Stomach (tissue), 9 donors: ENCODE results near the gene GLS. TPM values are rescaled to one million over a fixed set of nuclear protein-coding genes. Genes with fewer than 3 reads are reported as not detected.
A peak's percentile ranks its signal among the peaks of the same experiment; 100 is the strongest.

Experiments
- DNase-seq, 2 donors: peaks; one replicate each; pipeline versions ENCODE4 v3.0.0 to v3.0.0-alpha.2; 2013 to 2019
- H3K27ac ChIP-seq, 5 donors: fragments of 200-600 bp in 4 of 5; sonication (generic) in 4 of 5; one replicate each; pipeline ENCODE4 v1.5.1; 2013 to 2019; ENCODE audit warnings: mild to moderate bottlenecking in 1 of 5, moderate library complexity in 1 of 5
- H3K27me3 ChIP-seq, 3 donors: fragments of 200-600 bp; sonication (generic); one replicate each; pipeline ENCODE4 v1.5.1; 2017 to 2019; ENCODE audit warnings: mixed run types in 1 of 3
- H3K36me3 ChIP-seq, 4 donors: fragments of 200-600 bp; sonication (generic); 1 replicate in 3 of 4; 2 replicates in 1 of 4; pipeline ENCODE4 v1.5.1; 2016 to 2019
- H3K4me1 ChIP-seq, 4 donors: fragments of 200-600 bp; sonication (generic); one replicate each; pipeline ENCODE4 v1.5.1; 2016 to 2019
- H3K4me3 ChIP-seq, 4 donors: fragments of 200-600 bp; sonication (generic) in 3 of 4; one replicate each; pipeline ENCODE4 v1.5.1; 2016 to 2019; ENCODE audit warnings: mild to moderate bottlenecking in 1 of 4
- H3K9me3 ChIP-seq, 4 donors: fragments of 200-600 bp; sonication (generic); one replicate each; pipeline ENCODE4 v1.5.1; 2016 to 2019
- EP300 ChIP-seq: sonication (generic); formaldehyde crosslinking; IDR thresholded peaks from one replicate; pipeline ENCODE4 v1.6.1; 2017; ENCODE audit warnings: antibody characterized with exemption
- POLR2A ChIP-seq, 4 donors: fragments of 450-650 bp; IDR thresholded peaks; one replicate each; pipeline ENCODE4 v1.6.1; 2016; ENCODE audit warnings: antibody characterized with exemption in 4 of 4, control low read depth in 2 of 4, mild to moderate bottlenecking in 1 of 4, moderate library complexity in 1 of 4
- POLR2AphosphoS5 ChIP-seq, 3 donors: sonication (generic); formaldehyde crosslinking; IDR thresholded peaks; one replicate each; pipeline ENCODE4 v1.6.1; 2016; ENCODE audit warnings: antibody characterized with exemption in 3 of 3
- WGBS, 5 donors: extraction: QIAGEN DNeasy Blood & Tissue Kit in 3 of 5; methylation state at CpG; one replicate each; pipeline versions ENCODE4 v1.1.5 to v1.1.7; 2013 to 2018; 5-methylcytosine and 5-hydroxymethylcytosine counted together
- intact Hi-C: fragments of 100-400 bp; cut with DNase I; formaldehyde crosslinking; loops from one replicate; pipeline ENCODE4 v1.15.1; 2023; ENCODE audit warnings: low total_unique reads
- polyA plus RNA-seq, 3 donors: library from polyadenylated mRNA; stranded (reverse); fragments of 200-250 nt; gene quantifications; one replicate each; pipeline ENCODE4 v1.2.3, GENCODE V29; 2013
- total RNA-seq, 5 donors: library from RNA; depleted of rRNA; stranded (reverse); fragments of >200 nt; gene quantifications; one replicate each; pipeline versions ENCODE4 v1.1.0 to v1.2.3, GENCODE V29; 2014 to 2016
- TF ChIP-seq, protein P1 (sequence below), 7 experiments: fragments of 450-650 bp in 4 of 7; fragments of 200-600 bp in 3 of 7; sonication (generic) in 3 of 7; IDR thresholded peaks; one replicate each; pipeline ENCODE4 v1.5.1; 2016 to 2019; ENCODE audit warnings: antibody characterized with exemption in 7 of 7, control low read depth in 2 of 7, mild to moderate bottlenecking in 1 of 7
- donor health status: healthy with polysubstance abuse.
- donor health status: Bipolar disorder and iron deficiency.
- donor health status: healthy.

Gene GLS
- total and polyA plus RNA-seq, 8 donors, result 9.6 to 353 (median 109) TPM

- WGBS, 5 donors, result 89 to 95% (median 93%) methylated on average over 5 of the region's 5 CpGs
- DNase-seq, result no peak
- intact Hi-C loops, result no loop called here
- Histone ChIP-seq H3K4me3 (no peak overlapping the region), H3K27ac (no peak overlapping the region), H3K27me3 (no peaks in the 10 kb centered on the region), H3K9me3 (no peaks in the 10 kb centered on the region), H3K4me1 (peaks cover 4 to 17% (median 9%) of the 10 kb centered on the region in 4 donors), H3K36me3 (peaks cover 78 to 100% (median 100%) of the 10 kb centered on the region in 4 donors)
- TF ChIP-seq EP300 (no peak), POLR2A (IDR thresholded peaks at IDR 0.05) (no peak), POLR2AphosphoS5 (IDR thresholded peaks at IDR 0.05) (no peak)
- TF ChIP-seq, protein P1, sequence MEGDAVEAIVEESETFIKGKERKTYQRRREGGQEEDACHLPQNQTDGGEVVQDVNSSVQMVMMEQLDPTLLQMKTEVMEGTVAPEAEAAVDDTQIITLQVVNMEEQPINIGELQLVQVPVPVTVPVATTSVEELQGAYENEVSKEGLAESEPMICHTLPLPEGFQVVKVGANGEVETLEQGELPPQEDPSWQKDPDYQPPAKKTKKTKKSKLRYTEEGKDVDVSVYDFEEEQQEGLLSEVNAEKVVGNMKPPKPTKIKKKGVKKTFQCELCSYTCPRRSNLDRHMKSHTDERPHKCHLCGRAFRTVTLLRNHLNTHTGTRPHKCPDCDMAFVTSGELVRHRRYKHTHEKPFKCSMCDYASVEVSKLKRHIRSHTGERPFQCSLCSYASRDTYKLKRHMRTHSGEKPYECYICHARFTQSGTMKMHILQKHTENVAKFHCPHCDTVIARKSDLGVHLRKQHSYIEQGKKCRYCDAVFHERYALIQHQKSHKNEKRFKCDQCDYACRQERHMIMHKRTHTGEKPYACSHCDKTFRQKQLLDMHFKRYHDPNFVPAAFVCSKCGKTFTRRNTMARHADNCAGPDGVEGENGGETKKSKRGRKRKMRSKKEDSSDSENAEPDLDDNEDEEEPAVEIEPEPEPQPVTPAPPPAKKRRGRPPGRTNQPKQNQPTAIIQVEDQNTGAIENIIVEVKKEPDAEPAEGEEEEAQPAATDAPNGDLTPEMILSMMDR (IDR thresholded peaks at IDR 0.05), result no peak
Measured at GRCh38 chr2:190977505-190977904, 96.9 kb downstream of the GLS start.

DNA sequence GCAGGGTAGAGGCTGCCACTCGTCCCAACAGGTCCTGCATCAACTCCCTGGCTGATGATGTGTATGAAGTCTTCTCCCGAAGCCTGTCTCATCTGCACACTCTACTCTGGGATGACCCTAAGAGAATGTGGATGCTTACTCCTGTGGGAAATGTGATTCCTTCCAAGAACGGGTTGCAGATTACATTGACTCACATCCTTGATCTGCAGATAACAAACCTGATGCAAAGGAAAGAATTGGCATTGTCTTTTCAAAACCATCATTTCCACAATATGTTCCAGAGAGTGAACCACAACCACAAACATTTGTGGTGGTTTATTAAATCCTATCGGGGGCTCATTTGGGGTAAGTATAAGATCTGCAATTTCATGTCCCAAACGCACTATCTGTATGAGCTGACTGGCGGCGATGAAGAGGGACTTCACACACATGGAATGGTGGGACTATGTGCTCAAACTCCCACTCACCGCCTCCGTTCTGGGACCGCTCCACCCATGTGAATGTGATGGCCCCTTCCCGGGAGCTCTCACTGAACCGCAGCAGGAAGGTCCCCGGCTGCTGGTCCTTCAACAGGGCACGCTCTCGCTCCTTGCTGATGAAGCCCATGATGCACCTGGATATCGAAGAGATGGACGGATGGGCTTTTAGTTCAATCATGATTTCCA lies 97.9 kb downstream of the GLS start:
- DNase-seq, result no peak
- intact Hi-C loops, result no loop called here
- Histone ChIP-seq H3K27me3 (no peaks in the 10 kb centered on the region), H3K36me3 (peaks cover 78 to 100% (median 100%) of the 10 kb centered on the region in 4 donors), H3K4me1 (peaks cover 4 to 17% (median 9%) of the 10 kb centered on the region in 4 donors), H3K9me3 (no peaks in the 10 kb centered on the region), H3K27ac (no peak overlapping the region), H3K4me3 (no peak overlapping the region)
- TF ChIP-seq POLR2A (IDR thresholded peaks at IDR 0.05) (no peak), POLR2AphosphoS5 (IDR thresholded peaks at IDR 0.05) (no peak), EP300 (no peak)
- TF ChIP-seq, protein P1 (IDR thresholded peaks at IDR 0.05), result no peak
- 93 to 95% (median 94%) methylated on average over 15 to 17 of the region's 17 CpGs for WGBS, 5 donors

DNA sequence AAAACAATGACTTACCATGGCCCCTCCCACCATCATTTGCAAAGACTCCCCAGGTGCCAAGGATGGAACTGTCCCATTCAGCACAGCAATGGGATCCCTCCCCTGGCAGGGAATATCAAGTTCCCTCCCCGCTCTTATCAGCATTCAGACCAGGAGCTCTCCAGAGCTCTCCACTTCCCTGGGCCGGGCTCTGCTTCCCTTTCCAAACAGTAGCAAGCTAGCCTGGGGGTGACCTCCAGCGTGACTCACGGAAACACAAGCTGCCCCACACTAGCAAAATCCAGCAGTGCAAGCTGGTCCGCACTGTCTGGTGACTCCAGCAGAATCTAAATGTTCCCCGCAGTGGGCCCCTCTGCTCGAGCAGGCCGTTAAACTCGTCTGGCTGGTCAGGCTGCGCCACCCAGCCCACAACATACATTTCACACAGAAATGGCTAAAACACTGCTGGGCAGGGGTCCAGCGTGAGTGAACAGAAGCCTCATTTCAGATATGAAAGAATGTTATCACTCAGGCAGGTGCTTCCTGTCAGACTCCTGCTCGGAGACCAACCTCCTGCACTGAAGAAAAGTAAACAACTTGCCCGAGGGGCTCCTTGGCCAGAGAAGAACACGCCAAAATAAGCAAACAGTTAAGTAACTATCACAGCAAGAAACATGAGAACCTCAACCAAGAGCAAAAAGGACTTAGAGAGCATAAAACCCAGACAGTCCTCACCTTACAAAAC lies 99.4 kb downstream of the GLS start:
- peak; percentile 74 to 95 for DNase-seq
- no peak overlapping the region for H3K4me3 ChIP-seq
- peak overlapping the region; percentile 44 to 79 (median 57) for H3K27ac ChIP-seq
- no peak for TF ChIP-seq EP300
- peak in 1 of 3 donors; percentile 77 for TF ChIP-seq POLR2AphosphoS5 (IDR thresholded peaks at IDR 0.05)
- no peaks in the 10 kb centered on the region for H3K9me3 ChIP-seq
- H3K27me3 ChIP-seq, result no peaks in the 10 kb centered on the region
- intact Hi-C loops, result no loop called here
- H3K4me1 ChIP-seq, result peaks cover 4 to 17% (median 9%) of the 10 kb centered on the region in 4 donors
- H3K36me3 ChIP-seq, result peaks cover 76 to 100% (median 100%) of the 10 kb centered on the region in 4 donors
- WGBS, 5 donors, result 14 to 38% (median 31%) methylated on average over 14 of the region's 14 CpGs

- DNase-seq, result no peak
- Histone ChIP-seq H3K36me3 (peaks cover 76 to 100% (median 100%) of the 10 kb centered on the region in 4 donors), H3K27ac (peak overlapping the region; percentile 44 to 79 (median 57)), H3K27me3 (no peaks in the 10 kb centered on the region), H3K4me3 (no peak overlapping the region), H3K9me3 (no peaks in the 10 kb centered on the region), H3K4me1 (peaks cover 4 to 17% (median 9%) of the 10 kb centered on the region in 4 donors)
- intact Hi-C loops, result no loop called here
- 40 to 64% (median 45%) methylated on average over 10 of the region's 10 CpGs for WGBS, 5 donors
- no peak for TF ChIP-seq POLR2AphosphoS5 (IDR thresholded peaks at IDR 0.05)
- no peak for TF ChIP-seq POLR2A (IDR thresholded peaks at IDR 0.05)
- no peak for TF ChIP-seq EP300
- TF ChIP-seq, protein P1 (IDR thresholded peaks at IDR 0.05), result no peak
Measured at GRCh38 chr2:190980630-190981209, 100.1 kb downstream of the GLS start.
